Stimulated activated CD4-positive, alpha-beta T cell treated with anti-CD3 and anti-CD28 coated beads, TNF-alpha, amount 100 ng/mL, for 1 hour (primary cell): ENCODE results near the gene NUP133.
"Not testable (repeated sequence)": the region's sequence is repeated elsewhere in the genome, so short reads cannot be mapped to it uniquely, and the experiment has no call there.

ENCODE experiments used
- DNase-seq, 3 donors: peaks; one replicate each; pipeline ENCODE4 v3.0.0-alpha.2; 2020; ENCODE audit warnings: low read depth in 3 of 3, low spot score in 1 of 3

Gene NUP133

DNA sequence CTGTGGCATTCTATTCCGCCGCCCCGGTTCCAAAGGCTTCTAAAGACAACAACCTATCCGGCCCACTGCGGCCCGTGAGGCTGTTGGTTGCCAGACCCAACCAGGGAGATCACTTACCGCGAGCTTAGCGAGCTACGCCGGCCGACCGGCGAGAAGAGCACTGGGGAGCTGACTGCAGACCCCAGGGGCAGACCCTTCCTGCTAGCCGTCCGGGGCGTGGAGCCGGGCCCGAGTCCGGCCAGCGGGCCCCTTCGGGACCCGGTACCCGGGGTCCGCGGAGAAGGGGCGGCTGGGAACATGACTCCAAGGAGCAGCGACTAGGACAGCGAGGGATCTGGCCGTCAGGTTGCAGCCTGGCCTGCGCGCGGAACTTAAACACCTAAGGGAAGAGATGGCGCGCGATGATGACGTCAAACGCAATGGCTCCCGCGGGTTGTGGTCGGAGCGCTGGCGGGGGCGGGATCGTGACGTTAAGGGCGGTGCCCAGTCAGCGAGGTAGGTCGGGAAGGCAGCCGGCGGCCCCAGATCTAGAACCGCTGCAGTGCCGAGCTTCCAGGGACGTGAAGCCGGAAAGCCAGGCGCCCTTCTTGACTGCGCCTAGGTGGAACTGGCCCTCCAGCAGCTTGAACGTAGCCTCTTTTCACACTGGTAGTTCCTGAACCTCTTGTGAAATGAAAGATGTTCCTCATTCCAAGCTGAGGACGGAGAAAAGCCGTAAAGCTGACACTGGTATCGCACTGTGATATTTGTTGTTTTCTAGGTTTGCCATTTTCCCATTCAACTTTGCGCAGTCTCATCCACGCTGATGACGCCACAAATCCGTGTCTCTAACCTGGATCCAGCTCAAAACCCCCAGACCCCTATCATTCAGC, at the start of gene NUP133:
Gene NUP133 (minus strand): TSS at position 391 of the 872 bp plus-strand sequence. CDS start 92 bp downstream, at position 299.
- DNase-seq = peak; percentile 91 to 98 (median 94)

GRCh38 chr1:229557200-229557850, 49.2 kb upstream of the NUP133 start:
- no peak for DNase-seq

DNA sequence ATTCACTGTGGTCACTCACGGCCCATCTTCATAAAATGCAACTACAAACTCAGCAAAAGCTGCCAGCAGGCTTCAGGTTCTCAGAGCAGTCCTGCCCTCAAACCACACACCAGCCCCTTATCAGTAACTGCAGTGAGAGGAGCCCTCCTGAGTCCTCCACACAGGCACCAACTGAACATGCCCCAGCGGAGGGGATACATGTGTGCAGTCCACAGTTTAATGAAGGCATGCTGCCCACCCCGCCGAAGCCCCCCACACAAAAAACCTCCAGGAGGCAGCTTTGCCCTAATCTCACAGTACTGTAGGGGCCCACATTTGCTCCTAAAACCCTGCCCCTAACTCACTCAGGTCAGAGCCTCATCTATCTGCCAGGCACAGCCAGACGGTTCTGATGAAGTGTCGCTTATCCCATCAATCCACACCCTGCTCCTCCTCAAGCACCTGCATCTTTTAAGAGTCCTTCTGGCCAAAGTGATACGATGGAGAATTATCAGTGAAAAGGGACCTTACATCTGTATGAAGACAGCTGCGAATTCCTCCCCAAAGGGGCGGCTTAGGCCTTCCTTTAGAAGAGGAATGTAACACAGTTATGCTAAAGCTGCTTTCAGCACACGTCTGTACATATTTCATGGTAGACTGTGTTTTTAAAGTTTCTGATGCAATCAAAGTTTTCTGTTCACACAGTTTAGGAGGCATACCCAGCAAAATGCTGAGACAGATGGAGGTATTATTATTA, 46.9 kb upstream of the NUP133 start:
- no peak for DNase-seq

- DNase-seq = no peak
Observed at GRCh38 chr1:229553621-229554130, 45.5 kb upstream of the NUP133 start.

DNA sequence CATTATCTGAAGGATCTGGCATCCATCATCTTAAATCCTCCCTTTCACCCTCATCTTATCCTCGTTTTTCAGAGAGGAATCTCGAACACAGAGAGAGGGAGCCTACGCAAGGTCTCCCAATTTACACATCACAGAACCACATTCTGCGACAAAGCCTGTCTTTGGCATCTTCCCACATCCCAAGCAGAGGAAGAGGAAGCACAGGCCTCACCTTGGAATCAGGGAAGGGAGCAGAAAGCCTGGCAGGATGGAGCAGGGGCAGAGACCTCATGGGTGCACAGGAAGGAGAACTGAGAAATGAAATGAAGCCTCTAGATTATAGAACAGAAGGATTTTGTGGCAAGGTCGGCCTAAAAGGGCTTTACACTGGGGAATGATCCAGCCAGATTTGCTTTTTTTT, 44.6 kb upstream of the NUP133 start:
- DNase-seq = no peak

- DNase-seq = no peak
Observed at GRCh38 chr1:229550812-229551567, 42.8 kb upstream of the NUP133 start.

DNA sequence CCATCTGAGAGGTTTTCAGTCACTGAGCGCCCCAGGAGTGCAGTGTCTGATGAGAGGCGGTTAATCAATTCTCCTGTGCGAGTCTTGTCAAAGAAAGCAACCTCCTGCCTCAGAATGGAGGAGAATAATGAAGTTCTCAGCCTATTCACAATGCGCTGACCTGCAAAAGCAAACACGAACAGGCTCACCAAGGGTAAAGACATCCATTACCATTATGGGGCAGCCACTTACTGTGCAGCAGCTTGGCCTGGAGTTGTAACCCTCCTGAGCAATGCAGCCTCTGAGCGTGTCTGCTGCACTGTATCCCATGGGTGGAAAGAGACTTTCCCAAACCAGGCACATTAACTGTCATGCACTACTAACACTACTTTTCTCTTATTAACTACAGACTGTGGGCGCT, 39.4 kb upstream of the NUP133 start:
- no peak for DNase-seq

DNA sequence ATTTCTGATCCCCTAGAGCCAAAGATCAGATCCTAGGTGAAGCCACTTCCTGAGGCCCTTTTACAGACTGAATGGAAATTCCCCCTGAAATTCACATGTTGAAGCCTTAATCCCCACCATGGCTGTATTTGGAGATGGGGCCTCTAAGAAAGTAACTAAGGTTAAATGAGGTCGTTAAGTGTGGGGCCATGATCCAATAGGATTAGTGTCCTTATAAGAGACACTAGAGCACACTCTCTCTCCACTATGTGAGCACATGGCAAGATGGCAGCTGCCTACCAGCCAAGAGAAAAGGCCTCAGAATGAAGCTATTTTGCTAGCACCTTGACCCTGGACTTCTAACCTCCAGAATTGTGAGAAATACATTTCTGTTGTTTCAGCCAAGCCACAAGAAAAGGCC, 36.4 kb upstream of the NUP133 start:
- DNase-seq = no peak

DNA sequence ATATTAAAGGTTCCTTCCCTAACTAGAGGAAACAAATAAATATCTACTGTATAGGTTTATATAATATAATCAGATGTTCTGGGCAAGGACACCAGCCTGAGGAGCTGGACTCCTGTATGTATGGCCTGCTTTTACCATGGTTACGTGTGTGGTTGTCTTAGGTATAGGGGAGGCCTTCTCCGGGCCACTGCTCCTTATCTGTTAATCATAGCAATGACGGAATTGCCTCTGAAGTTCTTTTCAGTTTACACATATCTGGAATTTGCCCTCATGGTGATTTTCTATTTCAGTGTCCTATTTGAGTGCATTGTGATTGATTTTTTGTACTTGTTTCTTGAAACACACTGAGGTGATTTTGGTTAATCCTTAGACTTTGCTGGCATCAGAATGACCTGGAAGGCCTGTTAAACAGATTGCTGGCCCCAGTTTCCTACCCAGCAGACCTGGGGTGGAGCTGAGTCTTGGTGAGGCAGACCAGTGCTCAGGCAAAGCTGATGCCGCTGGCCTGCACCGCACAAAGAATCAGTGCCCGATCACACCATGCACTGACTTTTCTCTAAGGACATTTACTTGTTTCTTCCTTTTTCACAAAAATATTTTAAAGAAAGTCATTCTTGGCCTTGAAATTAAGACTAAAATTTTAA, 31.8 kb upstream of the NUP133 start:
- DNase-seq = no peak

GRCh38 chr1:229538945-229539344, 30.8 kb upstream of the NUP133 start:
- no peak for DNase-seq

DNA sequence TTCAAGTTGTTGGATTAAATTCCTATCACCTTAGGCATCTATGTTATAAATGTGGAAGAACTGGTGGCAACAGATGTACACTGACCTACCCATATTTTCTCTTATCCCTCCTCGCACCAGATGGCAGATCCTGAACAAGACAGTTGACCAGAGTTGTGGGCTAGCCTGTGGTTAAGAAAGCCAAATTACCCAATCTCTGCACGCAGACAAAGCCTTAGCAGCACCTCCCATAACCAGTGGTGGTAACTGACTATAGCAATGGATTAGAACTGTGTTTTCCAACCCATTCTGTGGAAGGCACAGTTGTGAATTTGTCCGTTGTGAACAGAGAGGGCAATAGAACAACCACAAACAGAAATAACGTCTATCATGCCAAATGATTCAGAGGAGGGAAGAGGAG, 29.8 kb upstream of the NUP133 start:
- DNase-seq = no peak

DNA sequence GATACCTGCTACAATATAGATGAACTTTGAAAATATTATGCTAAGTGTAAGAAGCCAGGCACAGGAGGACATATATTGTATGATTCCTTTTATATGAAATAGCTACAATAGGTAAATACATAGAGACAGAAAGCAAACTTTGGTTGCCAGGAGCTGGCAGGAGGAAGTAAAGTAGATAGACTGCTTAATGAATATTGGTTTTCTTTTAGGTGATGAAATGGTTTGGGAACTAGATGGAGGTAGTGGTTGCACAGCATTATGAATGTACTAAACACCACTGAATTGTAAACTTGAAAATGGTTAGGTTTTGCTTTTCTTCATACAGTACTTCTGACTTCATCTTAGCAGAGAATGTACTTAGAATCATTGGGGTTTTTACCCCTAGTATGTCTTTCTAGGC, 28.8 kb upstream of the NUP133 start:
- DNase-seq = no peak

DNA sequence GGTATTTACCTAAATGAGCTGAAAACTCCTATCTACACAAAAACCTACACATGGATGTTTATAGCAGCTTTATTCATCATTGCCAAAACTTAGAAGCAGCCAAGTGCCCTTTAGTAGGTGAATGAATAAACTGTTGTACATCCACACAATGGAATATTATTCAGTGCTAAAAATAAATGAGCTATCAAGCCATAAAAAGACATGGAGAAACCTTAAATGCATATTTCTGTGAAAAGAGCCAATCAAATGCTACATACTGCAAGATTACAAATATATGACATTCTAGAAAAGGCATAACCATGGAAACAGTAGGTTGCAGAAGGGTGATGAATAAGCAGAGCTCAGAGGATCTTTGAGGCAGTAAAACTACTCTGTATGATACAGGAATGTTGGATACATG, 27.1 kb upstream of the NUP133 start:
- no peak for DNase-seq

DNA sequence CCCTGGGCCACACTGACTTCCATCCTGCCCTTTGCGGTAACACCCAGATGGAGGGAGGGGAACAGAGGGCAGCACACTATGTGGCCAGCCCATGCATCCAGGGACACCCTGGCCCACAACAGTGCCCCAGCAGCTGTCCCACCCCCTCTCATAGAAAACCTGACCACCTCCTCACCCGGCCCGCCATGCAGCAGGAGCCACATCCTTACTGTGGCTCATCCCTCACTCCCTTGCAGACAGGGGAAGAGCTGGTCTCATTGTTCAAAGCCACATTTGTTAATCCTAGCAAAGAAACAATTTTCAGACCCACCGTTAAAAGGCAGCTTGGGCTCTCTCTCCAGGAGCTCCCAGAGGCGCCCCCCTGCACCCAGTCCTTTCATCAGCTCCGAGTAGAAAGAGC, 23.2 kb upstream of the NUP133 start:
- no peak for DNase-seq

DNA sequence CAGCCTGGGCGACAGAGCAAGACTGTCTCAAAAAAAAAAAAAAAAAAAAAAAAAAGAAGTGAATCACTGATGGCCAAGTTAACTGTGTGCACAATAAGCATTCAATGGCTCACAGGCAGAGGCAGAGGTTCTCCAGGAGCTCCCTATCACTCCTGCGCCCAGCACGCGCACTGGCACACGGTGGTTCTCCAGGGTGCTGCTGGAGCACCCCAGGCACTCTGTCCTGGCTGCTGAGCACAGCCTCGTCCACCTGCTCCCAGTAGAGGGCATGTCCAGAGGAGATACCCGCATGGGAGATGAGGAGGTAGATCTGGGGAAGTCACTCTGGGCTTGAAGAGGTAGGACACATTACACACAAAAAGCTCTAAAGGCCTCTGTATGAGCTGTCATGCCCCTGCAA, 21.5 kb upstream of the NUP133 start:
- DNase-seq = no peak

DNA sequence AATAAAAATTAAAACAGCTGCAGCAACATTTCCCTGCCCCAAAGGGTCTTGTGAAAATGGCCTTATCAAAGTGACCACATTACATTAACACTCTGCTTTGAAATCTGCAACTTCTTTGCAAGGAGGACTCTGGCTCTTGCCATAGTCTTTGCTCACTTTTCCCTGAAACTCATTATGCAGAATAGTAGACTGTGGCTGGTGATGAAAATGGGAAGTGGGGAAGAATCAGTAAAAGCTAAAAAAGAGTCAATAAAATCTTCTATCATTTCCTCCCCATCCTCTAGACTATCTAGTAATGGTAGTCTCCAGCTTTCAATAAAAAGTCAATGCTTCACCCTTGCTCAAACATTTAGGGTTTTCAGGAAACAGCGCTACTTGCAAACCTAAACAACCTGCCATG, 18.6 kb upstream of the NUP133 start:
- no peak for DNase-seq

GRCh38 chr1:229523052-229523451, 14.9 kb upstream of the NUP133 start:
- no peak for DNase-seq

GRCh38 chr1:229514578-229515275, 6.6 kb upstream of the NUP133 start:
- peak; percentile 19 to 35 (median 22) for DNase-seq

DNA sequence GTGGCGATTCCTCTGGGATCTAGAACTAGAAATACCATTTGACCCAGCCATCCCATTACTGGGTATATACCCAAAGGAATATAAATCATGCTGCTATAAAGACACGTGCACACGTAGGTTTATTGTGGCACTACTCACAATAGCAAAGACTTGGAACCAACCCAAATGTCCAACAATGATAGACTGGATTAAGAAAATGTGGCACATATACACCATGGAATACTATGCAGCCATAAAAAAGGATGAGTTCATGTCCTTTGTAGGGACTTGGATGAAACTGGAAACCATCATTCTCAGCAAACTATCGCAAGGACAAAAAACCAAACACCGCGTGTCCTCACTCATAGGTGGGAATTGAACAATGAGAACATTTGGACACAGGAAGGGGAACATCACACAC, 3.5 kb upstream of the NUP133 start:
- not testable (repeated sequence) for DNase-seq

- DNase-seq = not testable (repeated sequence)
Observed at GRCh38 chr1:229511201-229511600, 3.1 kb upstream of the NUP133 start.
